ENCODE data around the gene WIPF1.

WIPF1 gene, protein sequence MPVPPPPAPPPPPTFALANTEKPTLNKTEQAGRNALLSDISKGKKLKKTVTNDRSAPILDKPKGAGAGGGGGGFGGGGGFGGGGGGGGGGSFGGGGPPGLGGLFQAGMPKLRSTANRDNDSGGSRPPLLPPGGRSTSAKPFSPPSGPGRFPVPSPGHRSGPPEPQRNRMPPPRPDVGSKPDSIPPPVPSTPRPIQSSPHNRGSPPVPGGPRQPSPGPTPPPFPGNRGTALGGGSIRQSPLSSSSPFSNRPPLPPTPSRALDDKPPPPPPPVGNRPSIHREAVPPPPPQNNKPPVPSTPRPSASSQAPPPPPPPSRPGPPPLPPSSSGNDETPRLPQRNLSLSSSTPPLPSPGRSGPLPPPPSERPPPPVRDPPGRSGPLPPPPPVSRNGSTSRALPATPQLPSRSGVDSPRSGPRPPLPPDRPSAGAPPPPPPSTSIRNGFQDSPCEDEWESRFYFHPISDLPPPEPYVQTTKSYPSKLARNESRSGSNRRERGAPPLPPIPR

DNA sequence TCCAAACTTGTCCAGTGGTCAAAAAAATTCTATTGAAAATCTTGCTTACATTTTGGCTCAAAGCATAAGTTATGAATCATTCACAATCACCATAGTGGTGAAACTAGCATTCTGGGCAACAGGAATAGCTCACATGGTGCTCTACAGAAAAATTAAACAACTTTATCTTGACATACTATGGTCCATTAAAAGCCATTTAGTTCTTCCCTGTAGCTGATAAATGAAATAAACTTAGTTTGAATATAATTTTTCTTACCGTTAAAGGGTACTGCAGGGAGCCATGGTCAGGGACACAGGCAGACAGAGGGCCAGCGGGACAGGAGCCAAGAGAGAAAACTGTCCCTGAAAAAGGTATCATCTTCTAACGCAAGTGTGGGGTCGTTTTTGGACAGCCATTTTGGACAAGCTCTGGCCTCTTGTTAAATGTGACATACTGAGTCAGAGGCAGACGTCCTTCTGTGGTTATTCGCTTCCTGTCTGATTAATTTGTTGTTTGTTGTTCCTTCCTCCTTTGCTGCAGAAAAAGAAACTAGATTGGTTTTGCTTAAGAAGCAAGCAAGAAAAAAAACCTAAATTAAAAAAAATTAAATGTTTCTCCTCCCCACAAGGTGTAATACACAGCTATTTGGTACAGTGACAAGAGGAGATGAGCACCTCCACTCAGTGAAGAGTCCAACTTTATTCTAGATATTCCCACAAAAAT, at the start of gene WIPF1:
Gene WIPF1, minus strand, starts transcription at position 460 of the 703 bp plus-strand sequence. CDS start 12,231 bp downstream, outside the sequence.
- DNase-seq, result no peak

DNA sequence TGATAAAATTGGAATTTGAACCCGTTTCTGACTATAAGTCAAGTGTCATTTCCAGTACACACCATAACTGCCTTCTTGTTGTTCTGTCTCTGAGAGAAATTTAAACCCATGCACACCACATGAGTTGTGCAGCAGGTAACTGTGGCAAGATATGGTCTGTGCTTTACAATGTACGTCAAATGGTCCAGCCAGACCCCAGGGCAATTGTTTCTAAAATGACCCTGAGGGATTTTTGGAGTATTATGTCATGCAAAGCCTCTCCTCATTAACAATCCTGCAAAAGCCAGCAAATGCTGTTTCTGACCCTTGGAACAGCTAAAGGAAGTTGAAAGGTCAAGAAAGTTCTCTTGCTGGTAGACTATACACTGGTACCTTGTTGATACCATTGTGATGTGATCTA, 47.7 kb upstream of the WIPF1 start:
- DNase-seq, result no peak

DNA sequence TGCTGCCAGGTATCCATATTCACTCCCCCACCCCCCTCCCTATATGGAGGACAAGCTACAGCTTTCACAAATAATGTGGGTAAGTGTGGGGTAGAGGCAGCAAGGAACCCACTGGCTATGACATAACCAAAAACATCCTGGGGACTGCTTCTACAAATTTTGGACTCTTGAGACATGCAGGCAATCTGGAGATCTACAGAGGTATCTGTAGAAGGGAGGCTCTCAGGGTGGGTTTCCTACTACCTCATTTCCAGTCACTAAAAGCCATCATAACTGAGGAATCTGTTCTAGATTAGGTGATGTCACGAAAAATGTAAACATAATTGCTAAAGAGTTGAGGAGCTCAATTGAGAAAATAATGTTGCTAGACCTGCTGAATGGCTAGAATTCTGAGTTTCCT, 46.8 kb upstream of the WIPF1 start:
- DNase-seq, result no peak

DNA sequence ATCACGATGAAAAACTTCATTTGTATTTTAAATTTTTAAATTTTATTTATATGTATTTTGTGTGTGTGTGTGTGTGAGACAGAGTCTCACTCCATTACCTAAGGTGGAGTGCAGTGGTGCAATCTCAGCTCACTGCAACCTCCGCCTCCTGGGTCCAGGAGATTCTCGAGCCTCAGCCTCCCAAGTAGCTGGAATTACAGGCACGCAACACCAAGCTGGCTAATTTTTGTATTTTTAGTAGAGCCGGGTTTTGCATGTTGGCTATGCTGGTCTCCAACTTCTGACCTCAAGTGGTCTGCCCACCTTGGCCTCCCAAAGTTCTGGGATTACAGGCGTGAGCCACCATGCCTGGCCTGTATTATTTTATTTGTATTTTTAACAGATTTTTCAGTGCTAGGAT, 45.8 kb upstream of the WIPF1 start:
- DNase-seq, result no peak

DNA sequence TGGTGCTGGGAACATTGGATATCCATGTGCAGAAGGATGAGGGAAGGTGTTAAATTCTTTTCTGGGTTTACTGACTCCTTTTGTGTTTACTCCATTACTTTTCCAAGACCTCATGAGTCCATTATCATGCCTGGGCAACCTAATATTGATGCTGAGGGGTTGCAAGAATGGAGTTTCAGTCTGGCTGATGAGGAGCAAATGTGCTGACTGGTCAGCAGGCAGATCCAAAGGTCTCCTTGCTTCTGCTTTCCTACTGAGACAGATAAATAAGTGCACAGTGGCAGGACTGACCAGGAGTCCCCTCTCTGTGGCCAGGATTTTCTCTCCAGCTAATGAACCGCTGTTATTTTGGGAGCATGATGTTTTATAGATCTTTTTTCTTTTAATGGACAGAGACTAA, 43.6 kb upstream of the WIPF1 start:
- DNase-seq, result no peak

DNA sequence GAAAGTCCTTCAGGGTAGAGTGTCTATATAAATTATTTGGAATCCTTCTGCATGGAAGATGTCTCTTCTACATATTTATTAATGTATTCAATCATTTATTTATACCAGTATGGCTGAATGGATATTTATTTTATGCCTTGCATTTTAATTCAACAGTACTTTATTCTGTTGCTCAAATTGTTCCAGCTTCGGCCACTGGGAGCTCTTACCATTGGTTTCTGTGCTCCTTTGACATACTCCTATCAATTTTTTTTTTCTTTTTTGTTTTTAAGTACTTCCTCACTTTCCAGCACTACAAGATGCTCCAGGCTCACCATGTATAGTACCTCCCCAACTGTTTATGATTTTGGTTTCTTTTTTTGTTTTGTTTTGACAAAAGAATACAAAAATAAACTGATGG, 39.4 kb upstream of the WIPF1 start:
- no peak for DNase-seq

DNA sequence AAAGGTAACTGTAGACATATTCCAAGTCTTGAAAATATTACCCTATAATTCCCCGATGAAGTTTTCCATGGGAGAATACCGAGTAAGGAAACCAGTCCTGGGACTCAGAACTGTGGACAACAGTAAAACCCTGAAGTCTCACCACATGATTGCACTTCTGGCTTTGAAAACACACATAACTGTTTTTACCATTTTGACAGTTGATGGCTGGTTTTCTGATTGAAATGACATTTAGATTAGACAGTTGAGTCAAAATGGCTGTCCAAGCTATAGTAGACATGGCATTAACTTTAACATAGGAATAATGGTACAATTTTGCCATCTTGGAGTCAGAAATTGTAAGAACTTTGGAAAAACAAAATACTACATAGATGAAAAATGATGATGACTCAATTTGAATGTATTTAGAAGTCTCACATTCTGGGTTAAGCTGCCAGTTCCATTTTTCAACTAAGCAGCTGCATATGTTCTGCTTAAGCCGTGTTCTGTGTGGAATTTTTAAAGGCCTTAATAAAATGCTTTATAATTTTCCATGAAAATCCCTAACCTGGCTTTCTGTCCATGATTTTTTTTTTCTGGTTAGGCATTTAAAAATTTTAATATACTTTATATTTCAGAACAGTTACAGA, 38.3 kb upstream of the WIPF1 start:
- no peak for DNase-seq

DNA sequence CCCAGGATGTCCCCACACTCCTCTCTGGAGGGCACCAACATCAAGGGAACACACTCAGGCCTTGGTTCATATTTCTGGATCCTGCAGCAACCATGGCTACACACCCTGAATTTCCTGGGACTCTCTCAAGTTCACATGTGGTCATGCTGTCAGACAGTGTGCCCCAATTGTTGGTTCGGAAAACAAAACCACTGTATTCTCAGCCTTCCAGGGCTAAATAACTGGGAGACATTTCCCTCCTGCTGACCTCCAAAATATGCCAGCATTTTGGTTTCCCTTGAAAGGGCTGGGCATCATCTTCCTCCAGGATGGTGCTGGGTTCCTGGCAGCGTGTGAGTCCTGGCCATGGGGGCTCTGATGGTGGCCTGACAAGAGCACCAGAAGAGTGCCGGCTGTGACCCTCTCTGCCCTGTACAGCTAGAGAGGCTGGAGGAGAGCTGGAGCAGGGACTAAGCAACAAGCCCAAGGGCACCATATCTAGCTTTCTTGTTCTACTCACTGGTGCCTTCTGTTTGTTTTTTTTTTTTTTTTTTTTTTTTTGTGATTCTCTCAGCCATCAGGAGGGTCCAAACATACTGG, 37.5 kb upstream of the WIPF1 start:
- DNase-seq, result no peak

DNA sequence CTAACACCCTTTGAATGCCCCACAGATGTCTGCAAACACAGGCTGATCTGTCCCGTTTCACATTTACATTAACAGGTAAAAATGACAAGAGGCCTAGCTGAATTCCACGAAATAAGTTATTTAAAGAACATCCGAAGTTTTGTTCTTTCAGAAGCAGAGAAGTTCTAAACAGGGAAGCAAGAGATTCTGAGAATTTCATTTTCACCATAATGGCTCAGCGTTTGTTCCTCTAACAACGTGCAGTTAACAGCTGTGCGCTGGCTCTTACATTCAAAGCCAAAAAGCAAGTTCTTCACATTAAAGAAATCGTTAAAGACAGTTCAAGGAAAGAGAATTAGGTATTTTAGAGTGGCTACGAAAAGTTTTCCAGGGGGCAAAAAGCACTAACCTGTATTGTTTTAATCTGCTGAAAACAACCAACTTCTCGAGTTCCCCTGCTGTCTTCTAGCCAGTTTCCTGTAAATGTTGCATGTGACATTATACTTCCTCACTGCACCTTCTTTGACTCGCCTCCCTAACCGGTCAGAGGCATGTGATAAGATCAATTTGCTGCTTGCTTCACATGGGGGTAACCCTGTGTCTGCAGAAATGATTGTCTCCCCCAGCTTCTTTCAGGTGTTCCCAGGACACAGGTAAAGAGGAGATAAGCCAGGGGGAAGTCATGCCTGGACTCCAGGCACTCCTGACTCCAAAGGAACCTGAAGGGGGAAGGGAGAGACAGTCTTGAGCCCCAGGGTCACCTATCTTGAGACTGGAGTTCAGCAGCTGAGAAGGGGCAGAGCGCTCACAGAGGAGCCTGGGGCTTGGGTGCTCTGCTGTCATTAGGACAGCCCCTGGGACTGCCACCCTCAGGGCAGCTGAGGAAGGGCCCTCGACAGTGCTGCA, 36.8 kb upstream of the WIPF1 start:
- DNase-seq, result no peak

DNA sequence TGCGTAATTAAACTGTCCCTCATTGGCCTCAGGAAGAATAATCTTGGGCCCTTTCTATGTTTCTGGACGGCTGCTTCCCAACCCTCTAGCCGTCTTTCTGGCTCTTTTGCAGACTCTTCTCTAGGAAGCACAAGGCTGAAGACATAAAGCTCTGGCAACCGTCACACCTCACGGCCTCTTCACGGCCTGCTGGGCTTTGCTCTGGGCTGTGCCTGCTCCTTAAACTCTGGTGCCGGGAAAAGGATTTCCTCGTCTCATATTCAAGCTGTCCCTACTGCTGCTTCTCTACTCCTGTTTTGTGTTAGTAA, 36.0 kb upstream of the WIPF1 start:
- no peak for DNase-seq

DNA sequence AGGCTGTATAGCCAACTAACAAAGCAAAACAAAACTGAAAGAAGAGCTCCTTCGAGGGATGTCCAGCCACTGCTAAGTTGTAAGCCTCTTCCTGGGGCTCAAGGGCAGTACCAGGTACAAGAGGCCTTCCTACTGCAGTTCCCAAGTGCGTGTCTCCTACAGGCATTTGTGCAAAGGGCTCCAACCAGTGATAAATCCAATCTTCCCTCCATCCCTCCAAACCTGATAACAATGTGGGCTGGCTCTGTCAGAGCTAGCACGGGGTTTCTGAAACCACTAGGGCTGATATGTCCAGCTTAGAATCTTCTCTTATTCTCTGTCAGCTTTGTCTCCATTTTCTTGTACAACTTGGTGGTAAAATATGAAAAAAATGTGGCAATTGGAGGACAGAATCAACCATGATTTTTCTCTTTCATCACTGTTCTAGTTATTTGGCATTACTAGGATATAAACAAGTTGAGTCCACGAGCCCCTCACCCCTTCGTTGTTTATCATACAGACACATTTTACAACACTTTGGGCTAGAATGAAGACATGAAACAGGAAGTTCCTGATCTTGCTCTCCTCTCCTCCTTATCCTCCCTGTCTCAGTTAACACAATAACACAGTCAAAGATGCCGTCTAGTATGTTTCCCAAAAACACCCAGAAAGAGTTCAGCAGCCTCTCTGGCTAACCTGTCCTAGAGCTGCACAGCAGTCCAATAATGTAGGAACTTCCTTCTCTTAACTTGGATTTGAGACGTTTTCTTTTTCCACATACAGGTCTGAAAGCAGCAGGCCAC, 35.4 kb upstream of the WIPF1 start:
- no peak for DNase-seq

DNA sequence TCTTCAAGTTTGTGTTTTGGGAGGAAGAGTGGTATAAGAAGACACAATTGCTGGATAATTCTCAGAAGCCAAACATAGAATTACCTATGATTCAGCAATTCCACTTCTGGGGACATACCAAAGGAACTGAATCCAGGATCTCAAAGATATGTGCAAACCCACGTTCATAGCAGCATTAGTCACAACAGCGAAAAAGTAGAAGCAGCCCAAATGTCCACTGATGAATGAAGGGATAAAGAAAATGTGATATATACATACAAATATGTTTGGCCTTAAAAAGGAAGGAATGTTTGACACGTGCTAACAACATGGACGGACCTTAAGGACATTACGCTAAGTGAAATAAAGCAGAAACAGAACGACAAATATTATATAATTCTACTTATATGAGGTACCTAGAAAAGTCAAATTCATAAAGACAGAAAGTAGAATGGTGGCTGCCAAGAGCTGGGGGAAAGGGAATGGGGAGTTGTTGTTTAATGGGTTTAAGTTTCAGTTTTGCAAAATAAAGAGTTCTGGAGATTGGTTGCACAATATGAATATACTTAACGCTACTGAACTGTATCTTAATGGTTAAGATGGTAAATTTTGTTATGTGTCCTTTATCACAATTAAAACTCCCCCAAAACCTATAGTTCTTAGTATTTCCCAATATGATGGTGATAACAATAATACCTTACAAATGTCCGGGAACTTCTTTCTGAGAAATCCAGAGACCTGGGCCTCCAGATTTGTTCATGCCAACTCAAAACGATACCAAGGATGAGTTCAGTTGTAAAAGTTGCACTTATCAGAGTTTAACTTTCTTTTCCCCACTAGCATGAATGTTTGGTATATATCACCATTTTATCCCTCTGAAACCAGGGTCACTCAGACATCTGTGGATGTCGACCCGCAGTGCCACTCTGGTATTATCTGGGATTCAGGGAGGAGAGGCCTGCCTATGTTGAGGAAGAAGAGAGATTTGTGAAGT, 33.7 kb upstream of the WIPF1 start:
- DNase-seq, result no peak

DNA sequence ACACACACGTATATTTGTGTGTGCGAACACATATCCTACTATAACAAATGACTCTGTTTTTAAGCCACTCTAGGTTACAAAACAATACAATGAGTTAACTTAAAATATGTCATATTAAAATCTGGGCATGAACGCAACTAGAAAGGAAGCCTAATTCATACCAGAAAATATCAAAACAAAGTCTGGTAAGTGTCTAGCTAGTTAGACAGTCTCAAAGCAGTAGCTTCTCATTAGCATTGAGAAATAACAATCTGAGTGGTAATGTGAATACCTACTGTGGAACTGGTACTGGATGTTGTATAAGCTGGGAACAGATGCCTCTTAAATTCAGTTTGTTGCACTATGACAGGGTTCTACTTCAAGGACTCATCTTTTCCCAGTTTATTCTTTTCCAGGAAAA, 32.5 kb upstream of the WIPF1 start:
- DNase-seq, result no peak

DNA sequence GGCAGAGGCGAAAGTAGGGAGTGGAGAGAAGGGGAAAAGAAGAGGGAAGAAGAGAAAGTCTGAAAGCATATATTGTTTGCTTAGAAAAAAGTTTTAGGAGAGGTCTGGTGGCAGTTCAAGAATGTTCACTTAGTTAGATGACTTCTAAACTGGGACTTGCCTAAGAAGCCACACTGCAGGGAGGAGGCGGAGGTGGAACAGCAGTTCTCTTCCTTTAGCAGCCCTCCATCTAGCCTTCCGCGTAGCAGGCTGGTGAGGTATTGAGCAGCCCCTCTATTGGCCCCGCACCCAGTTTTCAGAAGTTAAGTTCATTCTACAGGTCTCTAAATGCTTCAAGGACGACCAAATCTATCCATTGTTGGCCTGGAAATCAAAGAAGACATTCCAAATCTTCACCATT, 31.9 kb upstream of the WIPF1 start:
- no peak for DNase-seq

DNA sequence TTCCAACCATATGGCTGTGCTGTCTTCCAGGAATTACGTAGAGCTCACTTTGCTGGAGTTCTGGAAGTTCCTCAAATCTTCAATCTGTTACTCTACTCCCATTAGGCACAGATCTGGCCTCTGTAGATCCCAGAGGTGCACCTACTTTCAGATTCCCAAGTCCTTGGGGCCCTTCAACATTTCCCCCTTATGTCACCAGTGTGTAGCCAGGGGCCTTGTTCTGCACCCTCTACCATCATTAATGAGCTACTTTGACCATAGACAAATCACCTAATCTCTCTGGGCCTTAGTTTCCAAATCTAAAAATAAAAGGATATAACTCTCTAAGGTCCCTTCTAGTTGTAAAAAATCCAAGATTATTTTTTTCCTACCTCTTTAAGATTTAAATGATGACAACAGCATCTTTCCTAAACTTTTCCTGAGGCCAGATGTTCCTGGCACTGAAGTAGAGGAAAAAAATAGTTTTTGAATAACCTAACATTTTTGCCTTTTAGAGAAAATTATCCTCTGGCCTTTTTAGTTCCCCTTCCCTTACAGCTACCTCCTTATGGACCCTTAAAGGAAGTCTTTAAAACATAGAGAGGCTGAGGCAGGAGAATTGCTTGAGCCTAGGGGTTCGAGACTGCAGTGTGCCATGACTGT, 31.0 kb upstream of the WIPF1 start:
- DNase-seq, result no peak

DNA sequence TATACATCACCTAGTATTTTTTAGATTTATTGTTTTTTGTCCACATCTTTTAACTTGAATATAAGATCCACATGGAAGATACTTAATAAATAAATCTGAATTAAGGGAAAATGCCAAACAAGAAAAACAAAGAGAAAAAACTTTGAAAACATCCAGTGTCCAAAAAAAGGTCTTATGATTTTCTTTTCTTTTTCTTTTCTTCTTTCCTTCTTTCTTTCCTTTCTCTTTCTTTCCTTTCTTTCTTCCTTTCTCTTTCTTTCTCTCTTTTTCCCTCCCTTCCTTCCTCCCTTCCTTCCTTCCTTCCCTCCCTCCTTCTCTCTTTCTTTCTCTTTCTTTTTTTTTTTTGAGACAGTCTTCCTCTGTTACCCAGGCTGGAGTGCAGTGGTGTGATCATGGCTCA, 29.6 kb upstream of the WIPF1 start:
- DNase-seq, result no peak

DNA sequence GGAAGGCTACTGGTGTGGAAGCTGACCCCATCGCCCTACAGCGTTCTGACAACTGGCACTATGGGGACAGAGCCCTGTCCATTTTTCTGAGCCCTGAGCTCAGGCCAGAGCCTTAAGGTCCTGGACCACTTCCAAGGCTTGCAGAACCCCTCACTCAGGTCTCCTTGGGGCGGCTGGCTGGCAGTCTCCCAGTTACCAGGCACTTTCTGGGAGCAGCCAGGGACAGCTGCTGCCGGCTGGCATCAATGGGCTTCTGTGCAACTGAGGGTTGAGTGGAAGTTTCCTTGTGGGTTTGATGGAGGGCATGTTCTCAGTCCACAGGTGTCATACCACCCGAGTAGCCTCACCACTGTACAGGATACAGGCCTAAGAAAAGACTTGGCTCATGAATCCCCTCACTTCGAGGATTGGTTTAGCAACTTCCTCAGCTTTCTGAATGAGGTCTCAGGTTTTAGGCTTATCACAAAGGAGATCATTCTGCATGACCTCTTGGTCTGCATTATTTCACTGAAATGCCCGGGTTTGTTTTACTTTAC, 27.4 kb upstream of the WIPF1 start:
- no peak for DNase-seq

DNA sequence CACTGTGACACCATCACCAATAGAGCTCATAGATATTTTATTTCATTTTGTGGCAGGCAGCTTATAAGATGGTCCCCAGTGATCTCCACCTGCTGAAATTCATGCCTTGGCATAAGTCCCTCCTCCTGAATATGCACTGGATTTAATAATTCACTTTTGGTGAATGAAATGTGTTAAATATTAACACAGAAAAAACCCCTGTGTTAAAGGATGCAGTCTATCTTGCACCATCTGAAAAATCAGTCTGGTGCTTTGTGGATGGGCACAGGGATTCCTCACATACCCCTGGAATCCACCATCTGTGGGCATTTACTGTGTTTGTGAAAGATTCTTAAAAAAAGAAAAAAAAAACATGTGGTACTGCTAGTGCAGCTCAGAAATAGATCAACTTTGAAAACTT, 26.1 kb upstream of the WIPF1 start:
- DNase-seq, result no peak

DNA sequence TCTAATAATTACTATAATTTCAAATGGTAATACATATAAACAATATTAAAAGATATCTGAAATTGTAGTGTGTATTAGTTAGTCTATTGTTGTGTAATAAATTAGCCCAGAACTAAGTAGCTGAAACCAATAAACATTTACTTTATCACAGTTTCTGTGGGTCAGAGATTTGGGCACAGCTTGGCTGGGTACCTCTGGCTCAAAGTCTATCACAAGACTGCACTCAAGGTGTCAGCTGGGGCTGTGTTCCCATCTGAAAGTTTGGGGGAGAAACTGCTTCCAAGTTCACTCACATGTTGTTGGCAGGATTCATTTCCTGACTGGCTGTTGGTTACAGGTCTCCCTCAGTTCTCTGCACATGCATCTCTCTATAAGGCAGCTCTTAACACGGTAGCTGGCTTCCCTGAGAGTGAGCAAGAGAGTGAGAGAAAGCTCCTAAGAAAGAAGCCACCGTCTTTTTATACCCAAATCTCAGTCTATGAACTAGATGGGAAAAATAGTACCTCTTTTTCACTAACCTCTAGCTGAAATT, 25.6 kb upstream of the WIPF1 start:
- no peak for DNase-seq

DNA sequence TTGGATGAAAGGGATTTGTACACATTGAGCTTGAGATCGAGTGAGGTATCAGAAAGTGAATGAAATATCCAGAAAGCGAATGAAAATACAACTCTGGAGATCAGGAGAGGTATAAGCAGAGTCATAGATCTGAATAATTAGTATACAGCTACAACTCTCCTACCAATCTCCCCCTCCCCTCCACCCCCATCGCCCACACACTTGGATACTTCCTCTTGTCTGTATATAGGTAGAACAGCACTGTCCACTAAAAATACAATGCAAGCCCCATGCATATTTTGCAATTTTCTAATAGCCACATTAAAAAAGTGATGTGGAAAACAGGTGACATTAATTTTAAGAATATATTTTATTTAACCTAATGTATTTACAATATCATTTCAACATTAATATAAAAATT, 23.7 kb upstream of the WIPF1 start:
- DNase-seq, result no peak

Data from NCI-H82 (cell line).